Measurements from ENCODE around the gene MPZL1. TPM values are rescaled to one million over a fixed set of nuclear protein-coding genes. Genes with fewer than 3 reads are reported as not detected.

MPZL1 gene
- total RNA-seq, 1 experiment from 2014 or later = 52.9 TPM

DNA sequence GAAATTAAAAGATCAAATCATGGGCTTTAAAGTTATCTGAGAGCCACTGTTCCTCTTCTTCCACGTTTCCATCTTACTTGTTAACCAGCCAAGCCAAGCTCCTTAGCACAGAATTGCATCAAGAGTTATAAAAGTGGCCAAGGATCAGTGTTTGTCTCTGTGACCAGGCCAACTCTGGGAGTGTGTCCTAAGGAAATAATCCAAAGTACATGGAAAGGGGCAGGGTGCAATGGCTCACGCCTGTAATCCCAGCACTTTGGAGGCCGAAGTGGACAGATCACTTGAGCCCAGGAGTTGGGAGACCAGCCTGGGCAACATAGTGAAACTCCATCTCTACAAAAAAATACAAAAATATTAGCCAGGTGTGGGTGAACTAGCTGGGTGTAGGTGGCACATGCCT, 10.0 kb upstream of the MPZL1 start (continued):
- no peak for TF ChIP-seq REST (IDR thresholded peaks at IDR 0.05; ENCODE audit: low read depth)

DNA sequence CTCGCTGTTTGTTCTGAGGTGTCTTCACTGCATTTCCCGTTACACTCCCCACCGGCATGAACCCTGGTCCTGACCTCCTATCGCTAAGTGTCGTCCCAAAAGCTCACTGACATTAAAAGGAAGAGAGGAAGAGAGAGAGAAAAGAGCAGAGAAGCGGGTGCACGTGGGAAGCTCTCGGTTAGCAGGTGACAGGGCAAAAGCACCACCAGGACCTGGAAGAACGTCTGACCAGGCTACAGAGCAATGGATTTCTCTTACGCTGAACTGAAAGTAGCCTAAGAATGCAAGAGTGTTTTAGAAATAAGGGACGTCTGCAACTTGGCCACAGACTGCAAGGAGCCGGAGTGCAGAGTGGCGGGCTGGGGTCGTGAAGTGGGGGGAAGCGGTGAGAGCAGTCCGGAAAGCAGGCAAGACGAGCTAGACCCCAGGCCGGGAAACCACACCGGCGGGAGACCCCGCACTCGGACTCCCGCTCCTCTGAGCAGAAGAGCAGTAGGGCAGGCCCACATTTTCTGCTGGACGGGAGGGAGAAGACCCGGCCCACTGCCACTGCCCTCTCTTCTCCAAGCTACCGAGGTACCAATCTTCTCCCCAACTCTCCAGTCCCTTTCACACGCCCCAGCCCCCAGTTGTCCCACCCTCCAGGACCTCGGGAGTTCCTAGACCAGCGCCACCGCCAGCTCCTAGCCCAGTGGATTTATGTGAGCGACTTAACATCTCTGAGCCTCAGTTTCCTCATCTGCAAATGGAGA, 8.3 kb upstream of the MPZL1 start:
- ATAC-seq (no peak), DNase-seq (ENCODE audit: low read depth, low spot score) (no peak)
- intact Hi-C loops (cut with micrococcal nuclease) = loop anchor here (1.0 to 2.0 kb wide), 2 partner anchors 90 to 223 kb away; partner anchors contain the start of genes DCAF6 and MPC2
- Histone ChIP-seq H4K20me1 (ENCODE audit: insufficient read depth) (no peaks in the 10 kb centered on the region), H3K4me2 (ENCODE audit: low read length) (peak overlapping the region; percentile 93), H3K79me2 (ENCODE audit: insufficient read depth, low read length) (no peaks in the 10 kb centered on the region), H3K9me2 (ENCODE audit: insufficient read depth) (no peaks in the 10 kb centered on the region), H2AFZ (ENCODE audit: low read depth, low read length, poor library complexity, severe bottlenecking) (peak overlapping the region; percentile 77), H3K4me3 (replicated peaks in 1 of 2; ENCODE audit: low read depth in 1 of 2, low read length in 2 of 2) (peak overlapping the region; percentile 49 to 58), H3K27ac (ENCODE audit: low read depth, low read length) (peak overlapping the region; percentile 67; the same call in 1 of the 2 replicates), H3K9ac (ENCODE audit: low read length) (peak overlapping the region; percentile 74), H3K27me3 (ENCODE audit: insufficient read depth, low read length) (no peaks in the 10 kb centered on the region), H3K9me3 (ENCODE audit: control insufficient read depth in 1 of 2, insufficient read depth in 1 of 2, low read depth in 1 of 2, low read length in 2 of 2) (no peaks in the 10 kb centered on the region), H3K4me1 (ENCODE audit: control insufficient read depth in 1 of 2, insufficient read depth in 2 of 2, low read length in 2 of 2) (peaks cover 10 to 32% of the 10 kb centered on the region in 2 experiments), H3K36me3 (ENCODE audit: control insufficient read depth in 1 of 2, insufficient read depth in 2 of 2, low read length in 2 of 2) (no peaks in the 10 kb centered on the region)
- no TSS peak for BruUV-seq (replicated peaks)
- TF ChIP-seq SIN3A (IDR thresholded peaks at IDR 0.05; ENCODE audit: low read depth) (no peak), ZNF274 (IDR thresholded peaks at IDR 0.05; ENCODE audit: low read depth, low read length) (no peak), POLR2AphosphoS5 (IDR thresholded peaks at IDR 0.05; ENCODE audit: low read depth, low read length) (no peak), ELF1 (IDR thresholded peaks at IDR 0.05; ENCODE audit: borderline replicate concordance, low read depth) (no peak), POLR2A (IDR thresholded peaks at IDR 0.05; ENCODE audit: borderline replicate concordance, extremely low read depth, insufficient read depth, insufficient read length) (no peak), EGR1 (IDR thresholded peaks at IDR 0.05; ENCODE audit: low read depth) (no peak), REST (IDR thresholded peaks at IDR 0.05; ENCODE audit: low read depth) (no peak), RAD21 (IDR thresholded peaks at IDR 0.05; ENCODE audit: low read depth) (no peak)
- ChIA-PET CTCF (interaction anchor here (2.2 kb wide), 1 partner anchor 369 kb away, joined by 7 read pairs; no protein-coding TSS in a partner anchor), RAD21 (ENCODE audit: low non-redundant PET in 1 of 2, low total read pairs in 2 of 2, uncharacterized antibody in 2 of 2, unreplicated experiment in 2 of 2) (no interaction called here), POLR2A (interaction anchor here (1.6 kb wide), 1 partner anchor 16 kb away, joined by 5 read pairs; no protein-coding TSS in a partner anchor)
